ENCODE data around the gene IRF2. TPM values are rescaled to one million over a fixed set of nuclear protein-coding genes. Genes with fewer than 3 reads are reported as not detected.

IRF2 gene
- total RNA-seq, 3 donors from 2014 or later (not counting 1 experiment from before 2014, with no cell fraction given), result 50.6 to 68.5 (median 59.8) TPM

GRCh38 chr4:184415071-184415470 is 59.3 kb downstream of the IRF2 start:
- H3K27me3 ChIP-seq (ENCODE audit: control insufficient read depth, insufficient read depth, low read length), result no peaks in the 10 kb centered on the region
- Mint-ChIP-seq H3K4me3 (peak overlapping the region; percentile 47), H3K27ac (peak overlapping the region; percentile 92 to 97), H3K36me3 (no peaks in the 10 kb centered on the region), H3K4me1 (peaks cover 53% of the 10 kb centered on the region in 2 donors), H3K27me3 (ENCODE audit: low read depth in 2 of 2) (no peaks in the 10 kb centered on the region), H3K9me3 (no peaks in the 10 kb centered on the region)
- H3K9me3 ChIP-seq (ENCODE audit: control insufficient read depth, insufficient read depth, low read length), result no peaks in the 10 kb centered on the region
- 90% methylated on average over 6 of the region's 6 CpGs for WGBS (ENCODE audit: insufficient coverage)
- ATAC-seq (no peak), DNase-seq (no peak)
- H3K4me3 ChIP-seq (ENCODE audit: low read length), result no peak overlapping the region
- peaks cover 20% of the 10 kb centered on the region for H3K4me1 ChIP-seq (ENCODE audit: control insufficient read depth, insufficient read depth, low read length)
- TF ChIP-seq CTCF (IDR thresholded peaks at IDR 0.05), result no peak
- no peak overlapping the region for H3K27ac ChIP-seq (ENCODE audit: low read length)
- intact Hi-C loops (cut with micrococcal nuclease), result no loop called here
- H3K36me3 ChIP-seq (ENCODE audit: control insufficient read depth, insufficient read depth, low read length), result peaks cover 47% of the 10 kb centered on the region

- Histone ChIP-seq H3K27me3 (ENCODE audit: control insufficient read depth, insufficient read depth, low read length) (no peaks in the 10 kb centered on the region), H3K4me3 (ENCODE audit: low read length) (no peak overlapping the region), H3K36me3 (ENCODE audit: control insufficient read depth, insufficient read depth, low read length) (peaks cover 43% of the 10 kb centered on the region), H3K27ac (ENCODE audit: low read length) (no peak overlapping the region), H3K4me1 (ENCODE audit: control insufficient read depth, insufficient read depth, low read length) (peaks cover 32% of the 10 kb centered on the region), H3K9me3 (ENCODE audit: control insufficient read depth, insufficient read depth, low read length) (no peaks in the 10 kb centered on the region)
- 91% methylated on average over 13 of the region's 13 CpGs for WGBS (ENCODE audit: insufficient coverage)
- H3K4me1 Mint-ChIP-seq, result peaks cover 60 to 64% of the 10 kb centered on the region in 2 donors
- intact Hi-C loops (cut with micrococcal nuclease), result no loop called here
- H3K4me3 Mint-ChIP-seq, result no peak overlapping the region
- ATAC-seq, result no peak
- no peak for TF ChIP-seq CTCF (IDR thresholded peaks at IDR 0.05)
- DNase-seq, result peak in 1 of 2 donors; percentile 30
- H3K36me3 Mint-ChIP-seq, result no peaks in the 10 kb centered on the region
- H3K9me3 Mint-ChIP-seq, result no peaks in the 10 kb centered on the region
- H3K27me3 Mint-ChIP-seq (ENCODE audit: low read depth in 2 of 2), result no peaks in the 10 kb centered on the region
- H3K27ac Mint-ChIP-seq, result peak overlapping the region; percentile 92 to 97
Measured at GRCh38 chr4:184413261-184414046, 60.9 kb downstream of the IRF2 start.

- H3K4me1 ChIP-seq (ENCODE audit: control insufficient read depth, insufficient read depth, low read length), result peaks cover 28% of the 10 kb centered on the region
- peak overlapping the region; percentile 66 for H3K4me3 Mint-ChIP-seq
- 86% methylated on average over 6 of the region's 6 CpGs for WGBS (ENCODE audit: insufficient coverage)
- H3K36me3 Mint-ChIP-seq, result no peaks in the 10 kb centered on the region
- H3K27me3 Mint-ChIP-seq (ENCODE audit: low read depth in 2 of 2), result no peaks in the 10 kb centered on the region
- no peak for TF ChIP-seq CTCF (IDR thresholded peaks at IDR 0.05)
- DNase-seq, result no peak
- peak in 1 of 3 donors; percentile 16 for ATAC-seq
- H3K9me3 Mint-ChIP-seq, result no peaks in the 10 kb centered on the region
- no peaks in the 10 kb centered on the region for H3K27me3 ChIP-seq (ENCODE audit: control insufficient read depth, insufficient read depth, low read length)
- peaks cover 62 to 63% of the 10 kb centered on the region in 2 donors for H3K4me1 Mint-ChIP-seq
- H3K9me3 ChIP-seq (ENCODE audit: control insufficient read depth, insufficient read depth, low read length), result no peaks in the 10 kb centered on the region
- H3K27ac Mint-ChIP-seq, result peak overlapping the region; percentile 92 to 97
- H3K27ac ChIP-seq (ENCODE audit: low read length), result peak overlapping the region; percentile 36
- intact Hi-C loops (cut with micrococcal nuclease), result no loop called here
- H3K4me3 ChIP-seq (ENCODE audit: low read length), result no peak overlapping the region
- H3K36me3 ChIP-seq (ENCODE audit: control insufficient read depth, insufficient read depth, low read length), result peaks cover 54% of the 10 kb centered on the region
Measured at GRCh38 chr4:184410748-184411147, 63.6 kb downstream of the IRF2 start.
